GM19328 (cell line): ENCODE results near the gene PDIA5.
"Not testable (repeated sequence)": the region's sequence is repeated elsewhere in the genome, so short reads cannot be mapped to it uniquely, and the experiment has no call there.

Experiments used
- ATAC-seq: cut with Tn5 transposase; IDR thresholded peaks from one replicate; pipeline ENCODE4 v1.9.1; 2021; ENCODE audit warnings: mild to moderate bottlenecking, moderate library complexity; ENCODE audit not compliant: unreplicated experiment

Gene PDIA5

GRCh38 chr3:123143669-123144411 is 77.0 kb downstream of the PDIA5 start:
- no peak for ATAC-seq

GRCh38 chr3:123147754-123148535 is 81.1 kb downstream of the PDIA5 start:
- no peak for ATAC-seq

GRCh38 chr3:123148772-123149171 is 81.9 kb downstream of the PDIA5 start:
- ATAC-seq, result no peak

- no peak for ATAC-seq
Observed at GRCh38 chr3:123149525-123149924, 82.7 kb downstream of the PDIA5 start.

GRCh38 chr3:123150449-123151215 is 83.8 kb downstream of the PDIA5 start:
- ATAC-seq, result no peak

- ATAC-seq, result no peak
Observed at GRCh38 chr3:123151251-123151705, 84.5 kb downstream of the PDIA5 start.

GRCh38 chr3:123151853-123152420 is 85.1 kb downstream of the PDIA5 start:
- ATAC-seq, result not testable (repeated sequence)

GRCh38 chr3:123152687-123153086 is 85.9 kb downstream of the PDIA5 start:
- ATAC-seq, result peak; percentile 19

- ATAC-seq, result peak; percentile 62
Observed at GRCh38 chr3:123153125-123154019, 86.5 kb downstream of the PDIA5 start.

GRCh38 chr3:123154020-123154985 is 87.5 kb downstream of the PDIA5 start:
- no peak for ATAC-seq

GRCh38 chr3:123155471-123156011 is 88.7 kb downstream of the PDIA5 start:
- no peak for ATAC-seq

GRCh38 chr3:123156276-123156995 is 89.6 kb downstream of the PDIA5 start:
- no peak for ATAC-seq

- no peak for ATAC-seq
Observed at GRCh38 chr3:123157209-123157597, 90.4 kb downstream of the PDIA5 start.

GRCh38 chr3:123157598-123158287 is 90.9 kb downstream of the PDIA5 start:
- ATAC-seq, result no peak

GRCh38 chr3:123158330-123158729 is 91.5 kb downstream of the PDIA5 start:
- no peak for ATAC-seq

- no peak for ATAC-seq
Observed at GRCh38 chr3:123158899-123159390, 92.1 kb downstream of the PDIA5 start.
